Measurements from ENCODE around the gene NCLN.

Gene NCLN

GRCh38 chr19:3252650-3253049, 66.9 kb downstream of the NCLN start:
- no peak overlapping the region for H3K4me3 ChIP-seq
- no peak overlapping the region for H3K27ac ChIP-seq
- DNase-seq (ENCODE audit: low read depth, low spot score), result no peak
- no peaks in the 10 kb centered on the region for H3K36me3 ChIP-seq (ENCODE audit: insufficient read depth, low read length)
- H3K9me3 ChIP-seq (ENCODE audit: low read depth, low read length), result no peaks in the 10 kb centered on the region
- no peak overlapping the region for H3K9ac ChIP-seq (ENCODE audit: insufficient read length)
- TF ChIP-seq EZH2 (IDR thresholded peaks at IDR 0.05), result no peak
- TF ChIP-seq FOXP2 (optimal IDR thresholded peaks at IDR 0.05; ENCODE audit: control extremely low read depth, extremely low read length, insufficient read depth), result no peak
- no peak for TF ChIP-seq POLR2AphosphoS5 (IDR thresholded peaks at IDR 0.05; ENCODE audit: borderline replicate concordance, low read depth, low read length)

- Histone ChIP-seq H3K4me3 (no peak overlapping the region), H3K27ac (no peak overlapping the region), H3K9ac (ENCODE audit: insufficient read length) (no peak overlapping the region), H3K9me3 (ENCODE audit: low read depth, low read length) (no peaks in the 10 kb centered on the region), H3K36me3 (ENCODE audit: insufficient read depth, low read length) (no peaks in the 10 kb centered on the region)
- no peak for DNase-seq (ENCODE audit: low read depth, low spot score)
- TF ChIP-seq FOXP2 (optimal IDR thresholded peaks at IDR 0.05; ENCODE audit: control extremely low read depth, extremely low read length, insufficient read depth) (no peak), POLR2AphosphoS5 (IDR thresholded peaks at IDR 0.05; ENCODE audit: borderline replicate concordance, low read depth, low read length) (no peak), EZH2 (IDR thresholded peaks at IDR 0.05) (no peak)
Observed at GRCh38 chr19:3253270-3253669, 67.5 kb downstream of the NCLN start.

- DNase-seq (ENCODE audit: low read depth, low spot score), result no peak
- no peak overlapping the region for H3K9ac ChIP-seq (ENCODE audit: insufficient read length)
- H3K4me3 ChIP-seq, result no peak overlapping the region
- H3K9me3 ChIP-seq (ENCODE audit: low read depth, low read length), result no peaks in the 10 kb centered on the region
- no peaks in the 10 kb centered on the region for H3K36me3 ChIP-seq (ENCODE audit: insufficient read depth, low read length)
- no peak overlapping the region for H3K27ac ChIP-seq
- TF ChIP-seq FOXP2 (optimal IDR thresholded peaks at IDR 0.05; ENCODE audit: control extremely low read depth, extremely low read length, insufficient read depth) (no peak), EZH2 (IDR thresholded peaks at IDR 0.05) (no peak), POLR2AphosphoS5 (IDR thresholded peaks at IDR 0.05; ENCODE audit: borderline replicate concordance, low read depth, low read length) (no peak)
Observed at GRCh38 chr19:3254520-3254919, 68.8 kb downstream of the NCLN start.

- H3K36me3 ChIP-seq (ENCODE audit: insufficient read depth, low read length), result no peaks in the 10 kb centered on the region
- no peaks in the 10 kb centered on the region for H3K9me3 ChIP-seq (ENCODE audit: low read depth, low read length)
- no peak for DNase-seq (ENCODE audit: low read depth, low spot score)
- H3K4me3 ChIP-seq, result no peak overlapping the region
- TF ChIP-seq POLR2AphosphoS5 (IDR thresholded peaks at IDR 0.05; ENCODE audit: borderline replicate concordance, low read depth, low read length) (no peak), EZH2 (IDR thresholded peaks at IDR 0.05) (no peak), FOXP2 (optimal IDR thresholded peaks at IDR 0.05; ENCODE audit: control extremely low read depth, extremely low read length, insufficient read depth) (no peak)
- H3K27ac ChIP-seq, result no peak overlapping the region
- H3K9ac ChIP-seq (ENCODE audit: insufficient read length), result no peak overlapping the region
Observed at GRCh38 chr19:3257071-3257470, 71.3 kb downstream of the NCLN start.
